ENCODE measurements around the gene NCKAP5L.

NCKAP5L gene

GRCh38 chr12:49865109-49865781 is 37.0 kb upstream of the NCKAP5L start:
- no peak for TF ChIP-seq SIN3A (IDR thresholded peaks at IDR 0.05; ENCODE audit: borderline replicate concordance, insufficient read depth, low read length)
- TF ChIP-seq REST (IDR thresholded peaks at IDR 0.05; ENCODE audit: insufficient read depth in 1 of 2, low read depth in 2 of 2, low read length in 2 of 2) = no peak
- no peak for TF ChIP-seq FOXP2 (optimal IDR thresholded peaks at IDR 0.05; ENCODE audit: borderline replicate concordance, extremely low read depth, extremely low read length, insufficient read depth)
- TF ChIP-seq POLR2AphosphoS5 (IDR thresholded peaks at IDR 0.05; ENCODE audit: low read depth, low read length) = no peak
- TF ChIP-seq TAF1 (IDR thresholded peaks at IDR 0.05; ENCODE audit: borderline replicate concordance, insufficient read depth, low read length) = no peak

GRCh38 chr12:49864798-49865090 is 36.5 kb upstream of the NCKAP5L start:
- TF ChIP-seq TAF1 (IDR thresholded peaks at IDR 0.05; ENCODE audit: borderline replicate concordance, insufficient read depth, low read length) = no peak
- TF ChIP-seq REST (IDR thresholded peaks at IDR 0.05; ENCODE audit: insufficient read depth in 1 of 2, low read depth in 2 of 2, low read length in 2 of 2) = no peak
- no peak for TF ChIP-seq FOXP2 (optimal IDR thresholded peaks at IDR 0.05; ENCODE audit: borderline replicate concordance, extremely low read depth, extremely low read length, insufficient read depth)
- no peak for TF ChIP-seq SIN3A (IDR thresholded peaks at IDR 0.05; ENCODE audit: borderline replicate concordance, insufficient read depth, low read length)
- TF ChIP-seq POLR2AphosphoS5 (IDR thresholded peaks at IDR 0.05; ENCODE audit: low read depth, low read length) = no peak

GRCh38 chr12:49863946-49864797 is 36.0 kb upstream of the NCKAP5L start:
- no peak for TF ChIP-seq TAF1 (IDR thresholded peaks at IDR 0.05; ENCODE audit: borderline replicate concordance, insufficient read depth, low read length)
- TF ChIP-seq POLR2AphosphoS5 (IDR thresholded peaks at IDR 0.05; ENCODE audit: low read depth, low read length) = no peak
- no peak for TF ChIP-seq REST (IDR thresholded peaks at IDR 0.05; ENCODE audit: insufficient read depth in 1 of 2, low read depth in 2 of 2, low read length in 2 of 2)
- TF ChIP-seq FOXP2 (optimal IDR thresholded peaks at IDR 0.05; ENCODE audit: borderline replicate concordance, extremely low read depth, extremely low read length, insufficient read depth) = no peak
- TF ChIP-seq SIN3A (IDR thresholded peaks at IDR 0.05; ENCODE audit: borderline replicate concordance, insufficient read depth, low read length) = no peak

GRCh38 chr12:49854976-49855375 is 26.8 kb upstream of the NCKAP5L start:
- no peak for TF ChIP-seq TAF1 (IDR thresholded peaks at IDR 0.05; ENCODE audit: borderline replicate concordance, insufficient read depth, low read length)

GRCh38 chr12:49853671-49854070 is 25.5 kb upstream of the NCKAP5L start:
- TF ChIP-seq TAF1 (IDR thresholded peaks at IDR 0.05; ENCODE audit: borderline replicate concordance, insufficient read depth, low read length) (no peak), REST (IDR thresholded peaks at IDR 0.05; ENCODE audit: insufficient read depth in 1 of 2, low read depth in 2 of 2, low read length in 2 of 2) (no peak), SIN3A (IDR thresholded peaks at IDR 0.05; ENCODE audit: borderline replicate concordance, insufficient read depth, low read length) (no peak), FOXP2 (optimal IDR thresholded peaks at IDR 0.05; ENCODE audit: borderline replicate concordance, extremely low read depth, extremely low read length, insufficient read depth) (no peak)
